Fibroblast of lung (primary cell): ENCODE measurements around the gene PVR.

Experiments used
- EZH2 ChIP-seq: IDR thresholded peaks from 2 replicates; pipeline ENCODE4 v1.5.1; 2012; ENCODE audit warnings: low read length, control low read depth, mild to moderate bottlenecking; ENCODE audit errors: missing control alignments
- TF ChIP-seq, protein P1 (sequence below), 2 donors: IDR thresholded peaks in 1 of 2; conservative IDR thresholded peaks in 1 of 2; 1 replicate in 1 of 2; 2 replicates in 1 of 2; pipeline ENCODE4 v1.5.1; 2011 to 2012; ENCODE audit warnings: low read length in 2 of 2, control low read depth in 1 of 2, inconsistent platforms in 1 of 2, low read depth in 1 of 2, mild to moderate bottlenecking in 1 of 2

DNA sequence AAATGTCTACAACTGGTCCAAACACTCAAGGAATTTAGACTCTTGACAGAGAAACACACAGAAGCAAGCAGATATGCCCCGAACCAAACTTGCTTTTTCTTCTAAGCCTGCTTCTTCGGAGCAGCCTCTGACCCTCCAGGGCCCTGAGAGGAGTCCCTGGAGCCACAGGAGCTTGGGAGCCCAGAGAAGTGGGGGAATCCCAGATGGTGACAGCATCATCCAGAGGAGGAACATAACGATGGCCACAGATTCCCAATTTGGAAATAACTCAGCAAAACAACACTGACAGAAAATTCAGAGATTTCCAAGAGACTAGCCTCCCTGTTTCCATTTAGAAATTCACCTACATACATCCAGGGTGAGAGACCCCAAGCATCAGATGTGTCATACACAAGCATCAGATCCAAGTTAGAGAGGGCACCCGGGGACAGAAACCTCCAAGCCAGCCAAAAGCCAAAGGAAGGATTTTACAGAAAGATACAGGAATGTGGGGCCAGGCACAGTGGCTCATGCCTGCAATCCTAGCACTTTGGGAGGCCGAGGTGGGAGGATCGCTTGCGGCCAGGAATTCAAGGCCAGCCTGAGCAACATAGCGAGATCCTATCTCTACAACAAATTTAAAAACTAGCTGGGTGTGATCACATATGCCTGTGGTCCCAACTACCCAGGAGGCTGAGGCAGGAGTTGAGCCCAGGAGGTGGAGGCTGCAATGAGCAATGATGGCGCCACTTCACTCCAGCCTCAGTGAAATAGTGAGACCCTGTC lies 2.0 kb upstream of the PVR start:
- no peak for TF ChIP-seq EZH2
- TF ChIP-seq, protein P1, sequence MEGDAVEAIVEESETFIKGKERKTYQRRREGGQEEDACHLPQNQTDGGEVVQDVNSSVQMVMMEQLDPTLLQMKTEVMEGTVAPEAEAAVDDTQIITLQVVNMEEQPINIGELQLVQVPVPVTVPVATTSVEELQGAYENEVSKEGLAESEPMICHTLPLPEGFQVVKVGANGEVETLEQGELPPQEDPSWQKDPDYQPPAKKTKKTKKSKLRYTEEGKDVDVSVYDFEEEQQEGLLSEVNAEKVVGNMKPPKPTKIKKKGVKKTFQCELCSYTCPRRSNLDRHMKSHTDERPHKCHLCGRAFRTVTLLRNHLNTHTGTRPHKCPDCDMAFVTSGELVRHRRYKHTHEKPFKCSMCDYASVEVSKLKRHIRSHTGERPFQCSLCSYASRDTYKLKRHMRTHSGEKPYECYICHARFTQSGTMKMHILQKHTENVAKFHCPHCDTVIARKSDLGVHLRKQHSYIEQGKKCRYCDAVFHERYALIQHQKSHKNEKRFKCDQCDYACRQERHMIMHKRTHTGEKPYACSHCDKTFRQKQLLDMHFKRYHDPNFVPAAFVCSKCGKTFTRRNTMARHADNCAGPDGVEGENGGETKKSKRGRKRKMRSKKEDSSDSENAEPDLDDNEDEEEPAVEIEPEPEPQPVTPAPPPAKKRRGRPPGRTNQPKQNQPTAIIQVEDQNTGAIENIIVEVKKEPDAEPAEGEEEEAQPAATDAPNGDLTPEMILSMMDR (conservative IDR thresholded peaks at IDR 0.05 in 1 of 2, IDR thresholded peaks at IDR 0.05 in 1 of 2; ENCODE audit: low read depth in 1 of 2, low read length in 2 of 2), result no peak
